ENCODE results near the gene KIF5C.

DNA sequence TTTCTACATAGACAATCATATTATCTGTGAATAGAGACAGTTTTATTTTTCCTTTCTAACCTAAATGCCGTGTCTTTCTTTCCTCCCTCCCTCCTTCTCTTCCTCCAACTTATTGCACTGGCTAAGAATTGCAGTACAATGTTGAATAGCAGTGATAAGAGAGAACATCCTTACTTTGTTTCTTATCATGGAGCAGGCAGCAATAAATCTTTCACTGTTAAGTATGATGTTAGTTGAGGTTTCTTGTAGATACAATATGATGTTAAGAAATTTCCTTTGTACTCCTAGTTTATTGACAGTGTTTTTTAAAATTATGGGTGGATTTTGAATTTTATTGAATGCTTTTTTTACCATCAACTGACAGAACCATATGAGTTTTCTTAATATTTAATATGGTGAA is 169.5 kb downstream of the KIF5C start:
- TF ChIP-seq, protein P1, sequence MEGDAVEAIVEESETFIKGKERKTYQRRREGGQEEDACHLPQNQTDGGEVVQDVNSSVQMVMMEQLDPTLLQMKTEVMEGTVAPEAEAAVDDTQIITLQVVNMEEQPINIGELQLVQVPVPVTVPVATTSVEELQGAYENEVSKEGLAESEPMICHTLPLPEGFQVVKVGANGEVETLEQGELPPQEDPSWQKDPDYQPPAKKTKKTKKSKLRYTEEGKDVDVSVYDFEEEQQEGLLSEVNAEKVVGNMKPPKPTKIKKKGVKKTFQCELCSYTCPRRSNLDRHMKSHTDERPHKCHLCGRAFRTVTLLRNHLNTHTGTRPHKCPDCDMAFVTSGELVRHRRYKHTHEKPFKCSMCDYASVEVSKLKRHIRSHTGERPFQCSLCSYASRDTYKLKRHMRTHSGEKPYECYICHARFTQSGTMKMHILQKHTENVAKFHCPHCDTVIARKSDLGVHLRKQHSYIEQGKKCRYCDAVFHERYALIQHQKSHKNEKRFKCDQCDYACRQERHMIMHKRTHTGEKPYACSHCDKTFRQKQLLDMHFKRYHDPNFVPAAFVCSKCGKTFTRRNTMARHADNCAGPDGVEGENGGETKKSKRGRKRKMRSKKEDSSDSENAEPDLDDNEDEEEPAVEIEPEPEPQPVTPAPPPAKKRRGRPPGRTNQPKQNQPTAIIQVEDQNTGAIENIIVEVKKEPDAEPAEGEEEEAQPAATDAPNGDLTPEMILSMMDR (conservative IDR thresholded peaks at IDR 0.05): no peak
- TF ChIP-seq ZFX (IDR thresholded peaks at IDR 0.05): no peak

Measured in C4-2B (cell line).